Fibroblast of villous mesenchyme (primary cell): ENCODE measurements around the gene PRAMEF12. TPM values are rescaled to one million over a fixed set of nuclear protein-coding genes. Genes with fewer than 3 reads are reported as not detected.

Experiments used
- DNase-seq: peaks from one replicate; pipeline ENCODE4 v3.0.0-alpha.2; 2010; ENCODE audit warnings: low read depth
- H3K4me3 ChIP-seq: 2 replicates; pipeline ENCODE4 v1.5.1; 2011; ENCODE audit warnings: low read depth, mild to moderate bottlenecking, low read length
- CTCF ChIP-seq: IDR thresholded peaks from 2 replicates; pipeline ENCODE4 v1.5.1; 2012; ENCODE audit warnings: low read depth, mild to moderate bottlenecking, low read length; ENCODE audit not compliant: insufficient read depth
- total RNA-seq: library from RNA; depleted of rRNA; stranded (reverse); fragments of >200 nt; gene quantifications from 2 replicates; pipeline ENCODE4 v1.2.3, GENCODE V29; 2012

PRAMEF12 gene
- total RNA-seq, 1 donor, result under 0.01 TPM

- no peak for TF ChIP-seq CTCF
- H3K4me3 ChIP-seq, result no peak overlapping the region
- DNase-seq, result no peak
Measured at GRCh38 chr1:12769031-12769430, 4.5 kb upstream of the PRAMEF12 start.

- no peak for TF ChIP-seq CTCF
- DNase-seq, result no peak
- H3K4me3 ChIP-seq, result no peak overlapping the region
Measured at GRCh38 chr1:12769976-12770505, 3.5 kb upstream of the PRAMEF12 start.

GRCh38 chr1:12770620-12771019 lies 2.9 kb upstream of the PRAMEF12 start:
- H3K4me3 ChIP-seq, result no peak overlapping the region
- DNase-seq, result no peak
- TF ChIP-seq CTCF, result no peak

GRCh38 chr1:12771186-12771585 lies 2.4 kb upstream of the PRAMEF12 start:
- no peak for DNase-seq
- H3K4me3 ChIP-seq, result no peak overlapping the region
- TF ChIP-seq CTCF, result no peak

GRCh38 chr1:12772520-12772919 lies 1.0 kb upstream of the PRAMEF12 start:
- DNase-seq, result no peak
- H3K4me3 ChIP-seq, result no peak overlapping the region
- TF ChIP-seq CTCF, result no peak

- no peak overlapping the region for H3K4me3 ChIP-seq
- no peak for TF ChIP-seq CTCF
- DNase-seq, result no peak
Measured at GRCh38 chr1:12774801-12775345, 1.3 kb downstream of the PRAMEF12 start.

GRCh38 chr1:12775443-12775842 lies 1.9 kb downstream of the PRAMEF12 start:
- TF ChIP-seq CTCF, result no peak
- H3K4me3 ChIP-seq, result no peak overlapping the region
- DNase-seq, result no peak
